Endothelial cell of umbilical vein (primary cell): ENCODE results near the gene RIC1. TPM values are rescaled to one million over a fixed set of nuclear protein-coding genes. Genes with fewer than 3 reads are reported as not detected.

Experiments used
- BruUV-seq: library from RNA; stranded (reverse); fragments of 400-500 nt; replicated peaks from 2 replicates; lab custom pipeline; 2021; lab: Mats Ljungman, UMichigan
- CTCF ChIA-PET: fragments of 300-600, 350-600 bp; sonication (Branson Sonifier 250); formaldehyde crosslinking; loops from one replicate; lab custom pipeline; 2021; ENCODE audit warnings: antibody characterized with exemption, inconsistent platforms; lab: Charles Lee
- POLR2A ChIA-PET: fragments of 300-600, 350-600 bp; sonication (Branson Sonifier 250); formaldehyde crosslinking; loops from one replicate; lab custom pipeline; 2021; ENCODE audit warnings: antibody characterized with exemption, inconsistent platforms; lab: Charles Lee
- DNase-seq: peaks from one replicate; pipeline ENCODE4 v3.0.0-alpha.2; 2011; ENCODE audit warnings: low read depth, low spot score
- FAIRE-seq: peaks from 2 replicates; lab custom pipeline; 2011; peaks lifted over from hg19 to GRCh38; lab: Jason Lieb, UNC
- H2AFZ ChIP-seq: 2 replicates; pipeline ENCODE4 v1.6.0; 2012; ENCODE audit warnings: low read depth, low read length, control low read depth, inconsistent platforms
- H3K27ac ChIP-seq: 2 replicates; pipeline ENCODE4 v1.5.1; 2011; ENCODE audit warnings: low read depth, mild to moderate bottlenecking, control low read depth, low read length, moderate library complexity; ENCODE audit not compliant: insufficient read depth
- H3K27me3 ChIP-seq, 2 experiments: 2 replicates each; pipeline versions ENCODE4 v1.6.0 to v1.6.1; 2011; ENCODE audit warnings: low read length in 2 of 2, mixed read lengths in 1 of 2; ENCODE audit not compliant: control insufficient read depth in 2 of 2, insufficient read depth in 2 of 2
- H3K36me3 ChIP-seq, 2 experiments: 2 replicates in 1 of 2; 3 replicates in 1 of 2; pipeline ENCODE4 v1.5.1; 2011; ENCODE audit warnings: low read length in 2 of 2, mild to moderate bottlenecking in 1 of 2, moderate library complexity in 1 of 2; ENCODE audit not compliant: control insufficient read depth in 2 of 2, insufficient read depth in 2 of 2; ENCODE audit errors: extremely low read depth in 1 of 2
- H3K4me1 ChIP-seq: 3 replicates; pipeline ENCODE4 v1.5.1; 2011; ENCODE audit warnings: mild to moderate bottlenecking, low read length; ENCODE audit not compliant: control insufficient read depth, insufficient read depth; ENCODE audit errors: extremely low read depth
- H3K4me2 ChIP-seq: 2 replicates; pipeline ENCODE4 v1.6.1; 2011; ENCODE audit warnings: low read length, control low read depth, mixed read lengths; ENCODE audit not compliant: insufficient read depth
- H3K4me3 ChIP-seq, 3 experiments: fragments of 200-600 bp in 1 of 3; sonication (generic), shearing (Covaris generic) in 1 of 3; replicated peaks in 1 of 3; 2 replicates each; pipeline ENCODE4 v1.5.1; 2011 to 2016; ENCODE audit warnings: control low read depth in 3 of 3, low read length in 3 of 3, mild to moderate bottlenecking in 2 of 3, inconsistent platforms in 1 of 3, low read depth in 1 of 3, moderate library complexity in 1 of 3; ENCODE audit not compliant: insufficient read depth in 1 of 3
- H3K79me2 ChIP-seq: 2 replicates; pipeline ENCODE4 v1.6.0; 2012; ENCODE audit warnings: low read length, inconsistent platforms; ENCODE audit not compliant: control insufficient read depth, insufficient read depth
- H3K9ac ChIP-seq: replicated peaks from 2 replicates; pipeline ENCODE3; 2011; ENCODE audit warnings: low read length, control low read depth; ENCODE audit not compliant: insufficient read depth; ENCODE audit errors: extremely low read depth
- H3K9me1 ChIP-seq: replicated peaks from 3 replicates; pipeline ENCODE4 v1.6.0; 2011; ENCODE audit warnings: mild to moderate bottlenecking, low read length; ENCODE audit not compliant: control insufficient read depth, insufficient read depth; ENCODE audit errors: extremely low read depth
- H3K9me3 ChIP-seq: replicated peaks from 2 replicates; pipeline ENCODE4 v1.5.1; 2012; ENCODE audit warnings: low read length, inconsistent platforms; ENCODE audit not compliant: control insufficient read depth, insufficient read depth
- H4K20me1 ChIP-seq: replicated peaks from 2 replicates; pipeline ENCODE3; 2011; ENCODE audit warnings: mild to moderate bottlenecking, low read length; ENCODE audit not compliant: control insufficient read depth, insufficient read depth; ENCODE audit errors: extremely low read depth
- EZH2 ChIP-seq: IDR thresholded peaks from 2 replicates; pipeline ENCODE4 v1.6.1; 2012; ENCODE audit warnings: borderline replicate concordance, low read depth, mild to moderate bottlenecking, moderate library complexity, low read length, inconsistent platforms; ENCODE audit not compliant: severe bottlenecking
- FOS ChIP-seq: IDR thresholded peaks from 2 replicates; pipeline ENCODE4 v1.6.1; 2011; ENCODE audit warnings: mild to moderate bottlenecking, low read length, moderate library complexity, borderline replicate concordance; ENCODE audit not compliant: insufficient read depth
- GATA2 ChIP-seq: IDR thresholded peaks from 2 replicates; pipeline ENCODE4 v1.7.0; 2011; ENCODE audit warnings: low read depth, mild to moderate bottlenecking, moderate library complexity, mixed read lengths, low read length; ENCODE audit not compliant: insufficient read length, insufficient read depth
- JUN ChIP-seq: IDR thresholded peaks from 2 replicates; pipeline ENCODE4 v1.6.1; 2011; ENCODE audit warnings: borderline replicate concordance, low read depth; ENCODE audit not compliant: insufficient read length, insufficient read depth
- MYC ChIP-seq: IDR thresholded peaks from one replicate; pipeline ENCODE4 v1.6.1; 2011; ENCODE audit warnings: mild to moderate bottlenecking, low read depth, low read length
- POLR2A ChIP-seq: IDR thresholded peaks from 2 replicates; pipeline ENCODE4 v1.6.1; 2012; ENCODE audit warnings: low read depth, mild to moderate bottlenecking, control low read depth, low read length
- POLR2AphosphoS5 ChIP-seq: IDR thresholded peaks from 2 replicates; pipeline ENCODE4 v1.6.1; 2012; ENCODE audit warnings: low read depth, mild to moderate bottlenecking, control low read depth, low read length, moderate library complexity; ENCODE audit not compliant: insufficient read depth
- dilution Hi-C: fragments of 300-500 bp; cut with MboI; formaldehyde crosslinking; loops from one replicate; pipeline ENCODE4 v1.15.0; 2019; ENCODE audit warnings: low sequenced_read_pairs; ENCODE audit not compliant: extremely low pct_ligation_motif_present
- intact Hi-C: fragments of 100-400 bp; cut with micrococcal nuclease; formaldehyde crosslinking; loops from one replicate; pipeline ENCODE4 v1.10.0; 2022
- polyA plus RNA-seq, 4 experiments: library from polyadenylated mRNA; depleted of rRNA in 3 of 4; stranded (reverse) in 3 of 4; unstranded in 1 of 4; fragments of >200 nt; gene quantifications; 2 replicates each; pipeline versions ENCODE4 v1.2.1 to v1.2.3, GENCODE V29; 2011 to 2012; ENCODE audit warnings: missing spikeins in 1 of 4
- total RNA-seq: library from RNA; stranded (reverse); gene quantifications from 2 replicates; pipeline ENCODE4 v1.2.3, GENCODE V29; 2021
- TF ChIP-seq, protein P1 (sequence below): IDR thresholded peaks from 2 replicates; pipeline ENCODE4 v1.6.1; 2011; ENCODE audit not compliant: insufficient read depth, insufficient read length
- TF ChIP-seq, protein P2 (sequence below), 2 donors: IDR thresholded peaks; 1 replicate in 1 of 2; 2 replicates in 1 of 2; pipeline ENCODE4 v1.5.1; 2011; ENCODE audit warnings: low read length in 2 of 2, mild to moderate bottlenecking in 2 of 2, moderate library complexity in 2 of 2, control low read depth in 1 of 2, inconsistent platforms in 1 of 2, low read depth in 1 of 2; ENCODE audit not compliant: insufficient read depth in 1 of 2; ENCODE audit errors: extremely low read depth in 1 of 2

RIC1 gene
- total and polyA plus RNA-seq, 2 donors (not counting 3 experiments of a cell fraction or from before 2014, with no cell fraction given): 14.0 to 23.5 TPM

DNA sequence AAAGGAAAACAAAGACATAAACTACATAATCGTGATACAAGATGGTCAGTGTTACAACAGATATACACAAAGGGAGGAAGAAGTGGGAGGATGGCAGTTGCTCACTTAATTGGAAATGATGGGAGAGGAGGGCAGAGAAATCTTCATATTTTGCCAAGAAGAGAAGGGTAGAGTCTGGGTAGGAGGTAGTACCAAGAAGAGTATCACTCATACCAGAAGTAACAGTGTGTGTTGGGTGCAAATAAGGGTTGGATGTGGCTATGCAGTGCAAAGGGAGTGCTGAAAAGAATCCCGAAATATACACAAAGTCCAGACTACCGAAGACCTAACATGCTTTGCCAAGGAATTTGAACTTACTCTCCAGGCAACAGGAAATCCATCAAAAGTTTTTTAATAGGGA lies 163.0 kb downstream of the RIC1 start:
- Histone ChIP-seq H3K4me1 (no peaks in the 10 kb centered on the region), H3K36me3 (peaks cover 0 to 2% of the 10 kb centered on the region in 2 experiments), H3K4me3 (no peak overlapping the region), H3K27ac (no peak overlapping the region), H3K4me2 (no peak overlapping the region), H2AFZ (no peak overlapping the region), H3K79me2 (no peaks in the 10 kb centered on the region), H3K27me3 (no peaks in the 10 kb centered on the region), H3K9ac (no peak overlapping the region), H4K20me1 (no peaks in the 10 kb centered on the region), H3K9me1 (no peaks in the 10 kb centered on the region), H3K9me3 (no peaks in the 10 kb centered on the region)
- no TSS peak for BruUV-seq
- no peak for TF ChIP-seq EZH2
- TF ChIP-seq, protein P1, sequence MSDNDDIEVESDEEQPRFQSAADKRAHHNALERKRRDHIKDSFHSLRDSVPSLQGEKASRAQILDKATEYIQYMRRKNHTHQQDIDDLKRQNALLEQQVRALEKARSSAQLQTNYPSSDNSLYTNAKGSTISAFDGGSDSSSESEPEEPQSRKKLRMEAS: no peak
- TF ChIP-seq POLR2AphosphoS5: no peak
- ChIA-PET POLR2A (no interaction called here), CTCF (no interaction called here)
- dilution Hi-C loops (no loop called here), intact Hi-C loops (loop anchor here (10.0 kb wide), 1 partner anchor 403 kb away; no protein-coding TSS in a partner anchor)
- FAIRE-seq: no peak
- DNase-seq: no peak

DNA sequence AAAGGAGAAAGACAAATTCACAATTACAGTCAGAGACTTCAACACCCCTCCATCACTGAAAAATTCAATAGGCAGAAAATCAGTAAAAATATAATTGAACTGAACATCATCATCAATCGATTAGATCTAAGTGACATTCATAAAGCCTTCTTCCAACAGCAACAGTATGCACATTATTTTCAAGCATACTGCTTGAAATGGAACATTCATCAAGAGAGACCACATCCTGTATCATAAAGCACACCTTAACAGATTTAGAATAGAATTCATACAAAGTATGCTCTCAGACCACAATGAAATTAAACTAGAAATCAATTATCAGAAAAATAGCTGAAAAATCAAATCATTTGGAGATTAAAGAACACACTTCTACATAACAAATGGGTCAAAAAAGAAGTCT lies 164.9 kb downstream of the RIC1 start:
- BruUV-seq: no TSS peak
- intact Hi-C loops: loop anchor here (10.0 kb wide), 1 partner anchor 401 kb away; no protein-coding TSS in a partner anchor

More for the DNA sequence above, 164.9 kb downstream of the RIC1 start:
- no peak overlapping the region for H3K9ac ChIP-seq
- FAIRE-seq (no peak), DNase-seq (no peak)
- no peak overlapping the region for H3K4me2 ChIP-seq
- ChIA-PET POLR2A (no interaction called here), CTCF (interaction anchor here (2.7 kb wide), 1 partner anchor 260 kb away, joined by 14 read pairs; no protein-coding TSS in a partner anchor)
- no peaks in the 10 kb centered on the region for H3K36me3 ChIP-seq
- no peaks in the 10 kb centered on the region for H3K4me1 ChIP-seq
- no peaks in the 10 kb centered on the region for H3K27me3 ChIP-seq
- no peak overlapping the region for H3K27ac ChIP-seq
- H3K9me1 ChIP-seq: no peaks in the 10 kb centered on the region
- no peaks in the 10 kb centered on the region for H3K9me3 ChIP-seq
- no peak overlapping the region for H3K4me3 ChIP-seq
- no peak overlapping the region for H2AFZ ChIP-seq
- dilution Hi-C loops: no loop called here
- no peaks in the 10 kb centered on the region for H4K20me1 ChIP-seq
- TF ChIP-seq GATA2 (no peak), JUN (no peak), POLR2A (no peak), MYC (no peak), FOS (no peak), EZH2 (no peak), POLR2AphosphoS5 (no peak)
- TF ChIP-seq, protein P2, sequence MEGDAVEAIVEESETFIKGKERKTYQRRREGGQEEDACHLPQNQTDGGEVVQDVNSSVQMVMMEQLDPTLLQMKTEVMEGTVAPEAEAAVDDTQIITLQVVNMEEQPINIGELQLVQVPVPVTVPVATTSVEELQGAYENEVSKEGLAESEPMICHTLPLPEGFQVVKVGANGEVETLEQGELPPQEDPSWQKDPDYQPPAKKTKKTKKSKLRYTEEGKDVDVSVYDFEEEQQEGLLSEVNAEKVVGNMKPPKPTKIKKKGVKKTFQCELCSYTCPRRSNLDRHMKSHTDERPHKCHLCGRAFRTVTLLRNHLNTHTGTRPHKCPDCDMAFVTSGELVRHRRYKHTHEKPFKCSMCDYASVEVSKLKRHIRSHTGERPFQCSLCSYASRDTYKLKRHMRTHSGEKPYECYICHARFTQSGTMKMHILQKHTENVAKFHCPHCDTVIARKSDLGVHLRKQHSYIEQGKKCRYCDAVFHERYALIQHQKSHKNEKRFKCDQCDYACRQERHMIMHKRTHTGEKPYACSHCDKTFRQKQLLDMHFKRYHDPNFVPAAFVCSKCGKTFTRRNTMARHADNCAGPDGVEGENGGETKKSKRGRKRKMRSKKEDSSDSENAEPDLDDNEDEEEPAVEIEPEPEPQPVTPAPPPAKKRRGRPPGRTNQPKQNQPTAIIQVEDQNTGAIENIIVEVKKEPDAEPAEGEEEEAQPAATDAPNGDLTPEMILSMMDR (IDR thresholded peaks at IDR 0.05; ENCODE audit: extremely low read depth in 1 of 2, insufficient read depth in 1 of 2, low read depth in 1 of 2, low read length in 2 of 2): no peak
- TF ChIP-seq, protein P1: no peak
- no peaks in the 10 kb centered on the region for H3K79me2 ChIP-seq
